ENCODE results near the gene HES5. TPM values are rescaled to one million over a fixed set of nuclear protein-coding genes. Genes with fewer than 3 reads are reported as not detected.

Gene HES5
- total and polyA plus RNA-seq, 2 of the 13 experiments (the other 11 are each of a cell fraction or from before 2014, with no cell fraction given): not detected

- no peak for TF ChIP-seq ZNF224 (CRISPR knock-in tag; IDR thresholded peaks at IDR 0.05)
- no peak for TF ChIP-seq MYNN (CRISPR knock-in tag; IDR thresholded peaks at IDR 0.05; ENCODE audit: low read depth)
- no peak for TF ChIP-seq ZNF737 (CRISPR knock-in tag; IDR thresholded peaks at IDR 0.05; ENCODE audit: borderline replicate concordance)
- TF ChIP-seq ATF4 (CRISPR knock-in tag; IDR thresholded peaks at IDR 0.05): no peak; a peak in 1 of 4 replicates
- no peak for TF ChIP-seq ZNF136 (CRISPR knock-in tag; IDR thresholded peaks at IDR 0.05; ENCODE audit: low read depth)
- TF ChIP-seq SMARCC2 (IDR thresholded peaks at IDR 0.05): no peak
- 0 out of 2 replicates have a peak, but pooled peaks have one; percentile 11 for TF ChIP-seq MYPOP (CRISPR knock-in tag; IDR thresholded peaks at IDR 0.05)
- peak; percentile 81; the same call in 1 of the 2 replicates for TF ChIP-seq MTERF4 (CRISPR knock-in tag; IDR thresholded peaks at IDR 0.05)
- TF ChIP-seq KDM5B (CRISPR knock-in tag; IDR thresholded peaks at IDR 0.05; ENCODE audit: borderline replicate concordance): peak; percentile 21; the same call in 1 of the 2 replicates
- TF ChIP-seq ZBED4 (CRISPR knock-in tag; IDR thresholded peaks at IDR 0.05; ENCODE audit: borderline replicate concordance): no peak
- TF ChIP-seq GATAD2A (CRISPR knock-in tag; IDR thresholded peaks at IDR 0.05): no peak; the same call in 1 of the 2 replicates
- TF ChIP-seq ZNF687 (CRISPR knock-in tag; IDR thresholded peaks at IDR 0.05): peak; percentile 61
- TF ChIP-seq TRIM24 (CRISPR knock-in tag; IDR thresholded peaks at IDR 0.05): no peak
- no peak for TF ChIP-seq RFXANK (CRISPR knock-in tag; IDR thresholded peaks at IDR 0.05)
- TF ChIP-seq GMEB2 (CRISPR knock-in tag; IDR thresholded peaks at IDR 0.05; ENCODE audit: low read depth): no peak
- no peak for TF ChIP-seq IKZF1 (IDR thresholded peaks at IDR 0.05)
Measured at GRCh38 chr1:2546515-2547209, 16.6 kb upstream of the HES5 start (continued).

Measured in HepG2 (cell line).